Measurements from ENCODE around the gene PRICKLE4.
A peak's percentile ranks its signal among the peaks of the same experiment; 100 is the strongest.
"Not testable (repeated sequence)": the region's sequence is repeated elsewhere in the genome, so short reads cannot be mapped to it uniquely, and the experiment has no call there.

The PRICKLE4 gene

GRCh38 chr6:41798901-41799558, 18.4 kb downstream of the PRICKLE4 start:
- DNase-seq (ENCODE audit: low spot score), result no peak

DNA sequence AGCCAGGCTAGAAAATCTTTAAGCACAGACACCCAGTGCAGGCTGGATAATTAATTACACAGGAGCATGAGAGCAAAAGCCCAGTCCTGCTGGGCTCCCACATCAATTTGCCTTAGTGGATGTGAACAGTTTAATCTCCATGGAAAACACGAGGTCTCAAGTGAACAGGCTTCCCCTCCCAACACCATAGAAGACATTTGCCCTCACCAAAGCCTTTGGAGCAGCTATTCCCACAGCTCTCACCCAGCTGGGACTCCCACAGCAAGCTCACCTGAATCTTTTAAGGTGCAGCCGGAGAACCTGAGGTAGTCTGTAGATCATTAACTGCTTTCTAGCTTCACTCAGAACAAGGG, 19.0 kb downstream of the PRICKLE4 start:
- no peak for DNase-seq (ENCODE audit: low spot score)

DNA sequence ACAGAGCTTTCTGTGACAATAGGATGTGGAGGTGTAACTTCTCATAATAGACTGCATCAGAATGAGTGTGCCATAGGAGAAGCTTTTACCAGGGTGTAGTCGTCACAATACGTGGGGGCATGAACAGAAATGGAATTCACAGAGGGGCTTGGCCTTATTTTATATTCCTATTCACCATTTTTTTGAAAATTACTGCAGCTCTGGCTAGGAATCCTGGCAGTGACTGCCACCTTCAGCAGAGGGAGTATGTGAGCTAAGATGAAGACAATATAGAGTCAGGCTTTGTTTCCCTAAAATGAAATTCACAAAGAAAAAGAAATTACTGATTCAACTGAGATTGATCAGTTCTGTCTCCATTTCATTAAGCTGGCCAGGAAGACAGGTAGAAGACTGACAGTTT, 20.8 kb downstream of the PRICKLE4 start:
- no peak for DNase-seq (ENCODE audit: low spot score)

- DNase-seq (ENCODE audit: low spot score), result no peak
These were observed 25.5 kb downstream of the PRICKLE4 start for GRCh38 chr6:41805830-41806774.

DNA sequence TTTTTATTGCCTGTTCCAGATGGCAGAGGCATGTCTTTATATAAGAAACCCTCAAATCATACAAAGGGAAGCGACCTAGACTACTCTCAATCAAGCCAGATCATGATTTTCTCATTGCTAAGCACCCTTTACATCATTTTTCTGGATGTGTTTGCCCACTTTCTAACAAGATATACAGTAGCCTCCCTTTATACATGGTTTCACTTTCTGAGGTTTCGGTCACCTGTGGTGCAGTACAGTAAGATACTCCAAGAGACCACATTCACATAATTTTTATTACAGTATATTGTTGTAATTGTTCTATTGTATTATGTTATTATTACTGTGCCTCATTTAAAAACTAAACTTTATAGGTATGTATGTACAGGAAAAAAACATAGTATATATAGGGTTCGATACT, 30.5 kb downstream of the PRICKLE4 start:
- no peak for DNase-seq (ENCODE audit: low spot score)

- not testable (repeated sequence) for DNase-seq (ENCODE audit: low spot score)
These were observed 31.4 kb downstream of the PRICKLE4 start for GRCh38 chr6:41811946-41812345.

GRCh38 chr6:41813469-41813868, 32.9 kb downstream of the PRICKLE4 start:
- no peak for DNase-seq (ENCODE audit: low spot score)

- DNase-seq (ENCODE audit: low spot score), result no peak
These were observed 33.4 kb downstream of the PRICKLE4 start for GRCh38 chr6:41813956-41814355.

- no peak for DNase-seq (ENCODE audit: low spot score)
These were observed 34.0 kb downstream of the PRICKLE4 start for GRCh38 chr6:41814629-41815028.

GRCh38 chr6:41815587-41815986, 35.0 kb downstream of the PRICKLE4 start:
- DNase-seq (ENCODE audit: low spot score), result no peak

- DNase-seq (ENCODE audit: low spot score), result peak; percentile 70
These were observed 37.9 kb downstream of the PRICKLE4 start for GRCh38 chr6:41818271-41819054.

DNA sequence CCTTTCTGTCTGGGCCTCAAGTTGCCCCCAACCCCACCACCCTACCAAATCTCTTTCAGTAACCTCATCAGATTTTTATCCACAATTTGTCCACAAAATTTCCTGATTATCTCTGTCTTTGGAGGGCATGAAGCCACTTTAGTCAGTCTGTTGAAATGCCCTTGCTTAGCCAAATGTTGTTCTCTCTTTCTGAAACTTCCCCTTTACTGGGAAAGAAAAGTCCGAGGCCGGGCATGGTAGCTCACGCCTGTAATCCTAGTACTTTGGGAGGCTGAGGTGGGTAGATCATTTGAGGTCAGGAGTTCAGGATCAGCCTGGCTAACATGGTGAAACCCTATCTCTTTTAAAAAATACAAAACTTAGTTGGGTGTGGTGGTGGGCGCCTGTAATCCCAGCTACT, 40.7 kb downstream of the PRICKLE4 start:
- DNase-seq (ENCODE audit: low spot score), result no peak

GRCh38 chr6:41822021-41822420, 41.4 kb downstream of the PRICKLE4 start:
- no peak for DNase-seq (ENCODE audit: low spot score)

GRCh38 chr6:41823178-41823577, 42.6 kb downstream of the PRICKLE4 start:
- DNase-seq (ENCODE audit: low spot score), result no peak

DNA sequence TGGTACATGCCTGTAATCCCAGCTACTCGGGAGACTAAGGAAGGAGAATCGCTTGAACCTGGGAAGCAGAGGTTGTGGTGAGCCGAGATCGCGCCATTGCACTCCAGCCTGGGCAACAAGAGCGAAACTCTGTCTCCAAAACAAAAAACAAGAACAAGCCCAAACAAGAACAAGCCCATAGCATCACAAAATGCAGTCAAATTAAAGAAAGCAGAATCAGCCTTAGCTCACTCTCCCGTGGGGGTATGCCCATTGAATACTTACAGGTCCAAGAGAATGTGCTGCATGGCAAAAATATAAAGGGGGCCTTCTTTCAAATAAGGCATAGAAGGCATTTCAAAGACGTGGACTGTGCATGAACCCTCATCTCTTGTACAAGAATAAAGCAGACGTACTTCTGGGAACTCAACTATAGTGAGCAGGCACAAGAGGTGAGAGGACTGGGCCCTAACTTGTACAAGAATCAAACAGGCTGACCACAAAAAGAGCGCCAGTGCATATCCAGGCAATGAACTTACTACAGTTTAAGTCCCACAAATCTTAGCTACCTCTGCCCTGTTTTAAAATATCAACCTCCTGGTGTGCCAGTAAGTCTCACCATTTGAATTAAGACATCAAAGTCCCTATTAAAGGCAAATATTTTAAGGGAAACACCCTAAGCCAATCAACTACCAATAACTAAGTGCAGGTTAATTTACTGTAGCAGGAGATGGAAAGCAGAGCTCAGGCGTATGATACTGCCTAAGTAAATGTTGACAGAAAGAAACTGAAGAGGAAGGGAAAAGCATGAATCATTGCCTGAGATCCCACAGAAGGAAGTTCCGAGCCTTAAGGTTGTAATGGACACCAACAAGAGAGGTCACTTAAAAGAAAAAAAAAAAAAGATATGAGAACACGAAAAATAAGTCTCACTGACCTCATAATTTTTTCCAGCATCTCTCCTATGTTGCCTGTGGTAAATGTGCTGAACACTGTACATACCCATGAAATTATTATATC, 44.3 kb downstream of the PRICKLE4 start:
- no peak for DNase-seq (ENCODE audit: low spot score)

DNA sequence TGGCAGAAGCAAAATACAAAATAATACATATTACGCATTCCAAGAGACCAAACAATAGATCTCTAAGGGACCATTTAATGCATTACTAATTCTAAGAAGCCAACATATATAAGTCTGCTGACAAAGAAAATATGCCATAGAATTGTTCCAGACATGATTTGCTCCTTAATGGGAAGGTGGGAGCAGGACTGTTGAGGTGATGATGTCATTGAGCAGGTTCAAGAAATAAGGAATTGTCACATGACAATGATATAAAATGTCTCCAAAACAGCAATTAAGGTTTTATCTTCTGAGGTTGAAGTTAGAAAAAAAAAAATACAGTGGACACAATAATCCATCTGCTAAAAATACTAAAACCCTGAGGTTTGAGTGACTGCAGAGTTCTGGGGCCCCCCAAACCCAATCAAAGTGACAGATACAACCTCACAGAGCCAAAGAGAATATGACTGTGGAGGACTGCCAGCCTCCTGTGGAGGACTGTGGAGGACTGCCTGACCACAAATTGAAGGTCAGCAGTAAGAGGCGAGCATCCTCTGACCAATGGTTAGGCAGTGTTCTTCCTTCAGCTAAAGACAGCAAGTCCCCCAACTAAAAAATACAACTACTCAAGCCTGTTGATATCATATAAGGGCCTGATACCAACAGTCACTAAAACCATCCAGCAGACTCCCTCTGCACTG, 45.9 kb downstream of the PRICKLE4 start:
- no peak for DNase-seq (ENCODE audit: low spot score)

DNA sequence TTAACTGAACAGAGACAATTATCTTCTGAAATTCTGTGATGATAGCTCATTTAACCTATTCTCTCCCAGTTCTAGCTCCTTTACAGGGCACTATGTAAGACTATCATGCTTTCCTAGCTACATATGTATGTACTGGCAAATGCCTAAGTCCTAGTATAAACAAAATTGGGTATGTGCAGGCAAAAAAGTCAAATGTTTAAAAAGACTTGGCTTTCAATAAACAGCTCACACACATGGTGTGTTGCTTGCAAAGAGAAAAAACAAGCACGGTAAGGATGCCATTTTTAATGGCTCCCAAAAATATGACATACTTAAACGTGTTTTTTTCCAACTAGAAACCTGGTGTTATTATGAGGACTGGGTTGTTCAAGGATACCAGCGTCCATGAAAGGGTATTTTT, 51.7 kb downstream of the PRICKLE4 start:
- no peak for DNase-seq (ENCODE audit: low spot score)

- DNase-seq (ENCODE audit: low spot score), result no peak
These were observed 55.6 kb downstream of the PRICKLE4 start for GRCh38 chr6:41836022-41836659.

- DNase-seq (ENCODE audit: low spot score), result no peak
These were observed 56.1 kb downstream of the PRICKLE4 start for GRCh38 chr6:41836660-41837052.

Measured in D341Med (cell line).